Muscle of arm (tissue), 12 donors: Measurements from ENCODE around the gene PMS2. TPM values are rescaled to one million over a fixed set of nuclear protein-coding genes. Genes with fewer than 3 reads are reported as not detected.
"Not testable (repeated sequence)": the region's sequence is repeated elsewhere in the genome, so short reads cannot be mapped to it uniquely, and the experiment has no call there.

Experiments used
- DNase-seq: peaks from one replicate; pipeline ENCODE4 v3.0.0-alpha.2; 2013
- polyA plus RNA-seq, 12 donors: library from polyadenylated mRNA; unstranded; fragments of 120-200 nt; gene quantifications; one replicate each; pipeline ENCODE4 v1.2.1, GENCODE V29; 2013; ENCODE audit not compliant: insufficient read length in 12 of 12

PMS2 gene
- polyA plus RNA-seq, 12 donors, result 8.9 to 19.1 (median 11.4) TPM; not detected in 1

DNA sequence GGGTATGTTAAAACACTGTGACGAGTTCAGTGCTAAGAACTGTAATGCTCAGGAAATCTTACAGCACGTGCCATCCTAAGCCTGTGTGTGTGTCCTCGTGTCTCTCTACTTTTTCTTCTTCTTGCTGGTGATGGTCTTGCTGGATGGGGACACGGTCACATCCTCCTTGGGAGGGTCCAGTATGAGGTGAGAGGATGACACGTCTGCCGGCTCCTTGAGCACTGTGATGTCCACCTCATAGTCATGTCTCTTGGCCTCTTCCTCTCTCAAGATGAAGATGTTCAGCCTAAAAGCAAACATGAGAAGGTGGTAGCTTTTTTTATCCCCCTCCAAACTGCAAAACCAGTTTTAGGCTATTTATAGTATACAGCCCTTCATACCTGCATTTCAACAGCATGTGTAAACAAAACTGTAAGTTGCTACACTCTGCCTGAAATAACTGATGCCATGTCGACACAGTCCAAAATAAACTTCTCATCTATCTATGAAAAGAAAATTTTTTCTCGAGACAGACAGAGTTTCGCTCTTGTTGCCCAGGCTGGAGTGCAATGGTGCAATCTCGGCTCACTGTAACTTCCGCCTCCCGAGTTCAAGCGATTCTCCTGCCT, 82.5 kb downstream of the PMS2 start:
- not testable (repeated sequence) for DNase-seq

GRCh38 chr7:5924630-5925029, 84.2 kb downstream of the PMS2 start:
- not testable (repeated sequence) for DNase-seq

DNA sequence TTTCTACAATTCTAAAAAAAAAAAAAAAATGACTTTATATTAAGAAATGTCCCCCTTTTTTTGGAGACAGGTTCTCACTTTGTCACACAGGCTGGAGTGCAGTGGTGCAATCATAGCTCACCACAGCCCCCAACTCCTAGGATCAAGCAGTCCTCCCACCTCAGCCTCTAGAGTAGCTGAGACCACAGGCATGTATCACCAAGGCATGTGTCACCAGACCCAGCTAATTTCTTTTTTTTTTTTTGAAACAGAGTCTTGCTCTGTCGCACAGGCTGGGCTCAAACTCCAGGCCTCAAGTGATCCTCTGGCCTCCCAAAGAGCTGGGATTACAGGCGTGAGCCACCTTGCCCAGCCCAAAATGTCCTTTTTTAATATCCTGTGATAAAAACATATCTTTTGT, 84.7 kb downstream of the PMS2 start:
- DNase-seq, result not testable (repeated sequence)

Other genes starting within 250 kb of the PMS2 start
- gene RNF216, start 227.4 kb downstream of the PMS2 start, polyA plus RNA-seq, result 10 to 100 TPM; 27.1 to 73.9 (median 30.2) TPM
- gene OCM, start 128.3 kb downstream of the PMS2 start, polyA plus RNA-seq, result under 1 TPM in 1 of 12 donors, not detected in 11; 0.77 TPM
- 10 to 100 TPM in 11 of 12 donors, not detected in 1; 50.2 to 69.5 (median 63.0) TPM for gene CCZ1, start 110.3 kb downstream of the PMS2 start, polyA plus RNA-seq
- under 1 TPM in 9 of 12 donors, not detected in 3; 0.23 to 0.72 (median 0.48) TPM for gene RSPH10B, start 38.4 kb downstream of the PMS2 start, polyA plus RNA-seq
- gene AIMP2, start 223 bp upstream of the PMS2 start, polyA plus RNA-seq, result 10 to 100 TPM in 11 of 12 donors, not detected in 1; 20.6 to 42.3 (median 28.2) TPM
- 1 to 10 TPM in 5 of 12 donors, under 1 TPM in 5, not detected in 2; 0.31 to 2.5 (median 0.97) TPM for gene ANKRD61, start 22.3 kb upstream of the PMS2 start, polyA plus RNA-seq
- 100 to 1,000 TPM in 1 of 12 donors, 10 to 100 TPM in 10, not detected in 1; 38.6 to 103 (median 59.8) TPM for gene EIF2AK1, start 50.1 kb upstream of the PMS2 start, polyA plus RNA-seq
- 10 to 100 TPM in 5 of 12 donors, 1 to 10 TPM in 6, not detected in 1; 7.6 to 15.9 (median 9.8) TPM for gene USP42, start 95.9 kb upstream of the PMS2 start, polyA plus RNA-seq